Stimulated activated CD8-positive, alpha-beta memory T cell treated with anti-CD3 and anti-CD28 coated beads, Interleukin-4, amount 100 ng/mL, for 24 hours (primary cell): Measurements from ENCODE around the gene PCYOX1L.
"Not testable (repeated sequence)": the region's sequence is repeated elsewhere in the genome, so short reads cannot be mapped to it uniquely, and the experiment has no call there.

Source experiments
- DNase-seq: peaks from one replicate; pipeline ENCODE4 v3.0.0-alpha.2; 2020; ENCODE audit warnings: low read depth

Gene PCYOX1L

DNA sequence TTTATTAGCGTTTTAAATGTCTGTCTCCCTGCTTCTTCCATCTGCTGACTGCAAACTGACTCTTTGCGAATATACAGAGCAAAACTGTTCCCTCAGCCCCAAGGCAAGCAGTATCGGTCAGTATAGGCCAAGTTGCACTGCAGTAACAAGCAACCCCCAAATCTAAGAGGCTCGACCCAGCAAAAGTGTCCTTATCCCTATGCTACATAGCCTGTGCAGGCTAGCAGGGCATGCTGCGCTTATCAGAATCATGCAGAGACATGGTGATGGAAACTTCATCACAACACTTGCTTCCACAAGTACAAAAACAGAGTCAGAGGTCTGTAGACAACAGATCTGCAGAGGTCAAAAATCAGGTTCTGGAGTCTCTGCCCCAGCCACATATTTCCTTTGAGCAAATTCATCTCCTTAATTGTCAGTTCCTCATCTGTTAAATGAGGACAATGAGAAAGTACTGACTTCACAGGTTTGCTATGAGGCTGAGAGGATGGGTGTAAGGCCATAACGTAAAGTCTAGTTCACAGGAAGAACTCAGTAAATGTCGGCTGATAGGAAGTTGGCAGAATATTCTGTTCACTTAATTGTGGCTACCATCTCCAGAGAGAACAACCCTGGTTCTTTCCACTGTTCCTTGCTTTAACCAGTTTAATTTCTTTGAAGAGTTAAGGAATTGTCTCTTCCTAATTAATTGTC lies 30.8 kb downstream of the PCYOX1L start:
- no peak for DNase-seq

DNA sequence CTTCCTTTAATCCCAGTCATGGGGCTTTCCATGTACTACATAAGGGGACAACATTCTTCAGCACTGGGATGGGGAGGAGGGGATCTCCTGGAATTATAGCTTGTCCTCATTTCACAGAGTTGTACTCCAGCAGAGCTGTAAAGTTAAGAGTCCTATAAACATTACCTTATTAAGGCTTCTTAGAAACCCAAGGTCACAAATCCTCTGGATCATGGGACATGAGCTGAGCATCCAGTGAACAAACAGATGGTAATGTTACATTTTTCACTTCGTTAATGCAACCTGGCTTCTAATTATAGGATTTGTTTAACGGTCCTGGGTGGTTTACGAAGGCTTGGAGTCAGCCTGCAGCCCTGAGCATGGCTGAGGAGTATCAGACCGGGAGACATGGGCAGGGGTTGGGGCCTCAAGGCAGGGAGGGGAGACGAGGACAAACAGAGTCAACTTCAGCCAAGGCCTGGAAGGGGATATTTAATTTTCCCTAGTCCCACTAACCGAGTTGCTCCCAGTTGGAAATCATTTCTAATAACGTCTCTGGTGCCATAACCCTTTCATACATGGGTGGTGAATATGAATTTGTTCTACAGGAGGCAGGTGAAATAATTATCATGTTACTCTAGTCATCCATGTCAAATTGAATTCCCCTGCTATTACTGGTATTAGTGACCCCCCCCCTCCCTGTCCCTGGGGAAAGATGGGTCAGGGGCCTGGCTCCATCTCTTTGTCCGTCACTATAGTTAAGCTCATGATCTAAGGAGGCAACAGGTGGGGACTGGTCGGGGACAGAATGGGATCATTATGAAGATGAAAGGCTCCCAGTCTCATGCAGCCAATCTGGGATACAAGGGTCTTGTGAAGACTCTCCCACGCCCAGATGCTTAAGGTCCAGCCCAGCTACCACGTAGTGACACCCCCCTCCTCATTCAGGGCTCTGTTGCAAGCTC lies 32.0 kb downstream of the PCYOX1L start:
- no peak for DNase-seq

DNA sequence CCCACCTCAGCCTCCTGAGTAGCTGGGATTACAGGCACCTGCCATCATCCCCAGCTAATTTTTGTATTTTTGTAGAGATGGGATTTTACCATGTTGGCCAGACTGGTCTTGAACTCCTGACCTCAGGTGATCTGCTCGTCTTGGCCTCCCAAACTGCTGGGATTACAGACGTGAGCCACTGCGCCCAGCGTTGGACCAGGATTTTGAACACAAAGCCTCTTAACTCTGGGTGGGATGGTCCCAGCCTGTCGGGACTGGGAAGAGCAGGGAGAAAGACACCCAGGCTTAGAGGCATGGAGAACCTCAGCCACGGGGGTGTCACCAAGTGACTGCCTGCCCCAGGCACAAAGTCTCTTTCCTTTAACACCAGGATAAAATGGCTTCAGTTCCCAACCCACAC lies 33.2 kb downstream of the PCYOX1L start:
- not testable (repeated sequence) for DNase-seq

DNA sequence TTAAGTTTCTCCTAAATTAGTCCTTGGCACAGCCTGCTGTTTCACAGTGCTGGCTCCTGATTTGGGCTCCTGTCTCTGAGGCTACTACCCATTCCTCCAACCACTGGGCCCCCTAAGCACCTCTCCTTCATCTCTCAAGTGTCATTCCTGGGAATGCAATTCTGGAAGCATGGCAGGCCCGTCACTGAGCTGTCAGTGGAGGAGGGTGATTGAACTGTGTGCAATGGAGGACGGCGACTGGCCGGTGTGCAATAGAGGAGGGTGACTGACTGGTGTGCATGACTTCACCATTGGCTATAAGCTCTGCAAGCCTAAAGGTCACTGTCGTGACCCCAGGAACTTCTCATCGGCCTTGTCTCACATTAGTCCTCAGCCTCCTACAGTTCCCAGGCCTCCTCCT lies 33.7 kb downstream of the PCYOX1L start:
- no peak for DNase-seq

DNA sequence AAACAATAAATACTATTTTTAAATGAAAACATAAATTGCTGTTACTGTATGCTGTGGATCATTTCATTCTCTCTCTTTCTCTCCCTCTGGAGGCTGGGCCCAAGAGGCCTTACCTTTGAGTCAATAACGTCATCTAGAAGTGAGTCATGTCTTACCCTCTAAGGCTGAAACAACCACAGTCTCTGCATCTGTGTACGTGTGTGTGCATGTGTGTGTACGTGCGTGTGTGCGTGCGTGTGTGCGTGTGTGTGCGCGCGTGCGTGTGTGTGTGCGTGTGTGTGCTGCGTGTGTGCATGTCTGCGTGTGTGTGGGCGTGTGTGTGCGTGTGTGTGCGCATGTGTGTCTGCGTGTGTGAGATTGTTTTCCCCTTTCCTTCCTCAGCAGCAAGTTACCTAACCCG lies 34.9 kb downstream of the PCYOX1L start:
- no peak for DNase-seq

DNA sequence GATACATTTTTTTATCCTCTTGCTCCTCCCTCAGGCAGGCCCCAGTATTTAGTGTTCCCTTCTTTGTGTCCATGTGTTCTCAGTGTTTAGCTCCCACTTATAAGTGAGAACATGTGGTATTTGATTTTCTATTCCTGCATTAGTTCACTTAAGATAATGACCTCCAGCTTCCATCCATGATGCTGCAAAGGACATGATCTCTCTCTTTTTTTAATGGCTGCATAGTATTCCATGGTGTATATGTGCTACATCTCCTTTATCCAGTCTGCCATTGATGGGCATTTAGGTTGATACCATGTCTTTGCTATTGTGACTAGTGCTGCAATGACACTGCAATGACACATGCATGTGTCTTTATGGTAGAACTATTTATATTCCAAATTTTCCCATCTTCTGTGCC lies 37.1 kb downstream of the PCYOX1L start:
- DNase-seq: not testable (repeated sequence)

DNA sequence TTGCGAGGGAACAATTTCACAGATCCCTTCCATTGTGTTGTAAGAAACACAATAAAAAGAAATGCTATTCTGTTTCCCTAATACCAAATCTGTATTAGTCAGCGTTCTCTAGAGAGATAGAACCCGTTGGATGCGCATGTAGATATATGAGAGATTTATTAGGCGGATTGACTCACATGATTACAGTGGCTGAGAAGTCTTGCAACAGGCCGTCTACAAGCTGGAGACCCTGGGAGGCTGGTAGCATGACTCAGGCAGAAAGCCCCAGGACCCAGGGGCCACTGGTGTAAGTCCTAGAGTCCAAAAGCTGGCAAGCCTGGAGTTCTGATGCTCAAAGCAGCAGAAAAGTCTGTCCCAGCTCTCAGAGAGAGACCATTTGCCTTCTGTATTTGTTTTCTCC lies 39.7 kb downstream of the PCYOX1L start:
- no peak for DNase-seq

DNA sequence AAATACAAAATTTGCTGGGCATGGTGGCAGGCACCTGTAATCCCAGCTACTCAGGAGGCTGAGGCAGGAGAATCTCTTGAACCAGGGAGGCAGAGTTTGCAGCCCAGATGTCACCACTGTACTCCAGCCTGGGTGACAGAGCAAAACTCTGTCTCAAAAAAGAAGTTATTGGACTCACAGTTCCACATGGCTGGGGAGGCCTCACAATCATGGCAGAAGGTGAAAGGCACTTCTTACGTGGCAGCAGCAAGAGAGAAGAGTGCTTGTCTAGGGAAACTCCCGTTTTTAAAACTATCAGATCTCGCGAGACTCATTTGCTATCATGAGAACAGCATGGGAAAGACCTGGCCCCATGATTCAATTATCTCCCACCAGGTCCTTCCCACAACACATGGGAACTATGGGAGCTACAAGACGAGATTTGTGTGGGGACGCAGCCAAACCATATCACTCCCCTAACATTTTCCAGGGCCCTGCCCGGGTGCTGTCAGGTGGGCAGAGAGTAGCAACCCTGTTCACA lies 41.0 kb downstream of the PCYOX1L start:
- not testable (repeated sequence) for DNase-seq

DNA sequence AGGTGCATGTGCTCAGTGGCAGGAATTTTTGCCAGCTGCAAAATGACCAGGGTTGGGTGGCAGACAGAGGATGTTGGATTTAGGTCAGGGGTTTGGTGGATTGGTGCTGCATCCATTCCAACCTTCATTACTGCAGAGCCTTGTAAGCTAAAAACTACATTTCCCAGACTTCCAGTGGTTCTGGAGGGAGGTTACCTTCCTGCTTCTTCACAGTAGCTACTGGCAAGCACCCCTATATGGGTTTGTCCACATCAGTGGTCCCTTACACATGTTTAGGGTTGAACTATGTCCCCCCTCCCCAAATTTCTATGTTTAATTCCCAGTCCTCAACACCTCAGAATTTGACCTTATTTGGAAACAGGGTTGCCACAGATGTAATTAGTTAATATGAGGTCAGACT lies 41.9 kb downstream of the PCYOX1L start:
- DNase-seq: no peak

DNA sequence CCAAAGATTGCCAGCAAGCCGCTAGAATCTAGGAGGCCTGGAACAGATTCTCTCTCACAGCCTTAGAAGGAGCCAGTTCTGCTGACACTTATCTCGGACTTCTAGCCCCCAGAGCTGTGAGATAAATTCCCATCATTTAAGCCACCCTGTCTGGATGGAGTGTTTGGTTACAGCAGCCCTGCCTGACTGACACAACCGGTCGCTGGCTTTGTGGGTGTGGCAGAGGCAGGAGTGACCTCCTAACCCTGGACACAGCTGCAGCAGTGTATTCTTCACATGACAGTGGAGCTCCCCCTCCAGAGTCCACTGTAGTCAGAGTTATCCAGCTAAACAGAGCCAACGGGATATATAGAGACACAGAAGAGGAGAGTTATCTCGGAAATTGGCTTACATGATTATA lies 42.5 kb downstream of the PCYOX1L start:
- DNase-seq: no peak

DNA sequence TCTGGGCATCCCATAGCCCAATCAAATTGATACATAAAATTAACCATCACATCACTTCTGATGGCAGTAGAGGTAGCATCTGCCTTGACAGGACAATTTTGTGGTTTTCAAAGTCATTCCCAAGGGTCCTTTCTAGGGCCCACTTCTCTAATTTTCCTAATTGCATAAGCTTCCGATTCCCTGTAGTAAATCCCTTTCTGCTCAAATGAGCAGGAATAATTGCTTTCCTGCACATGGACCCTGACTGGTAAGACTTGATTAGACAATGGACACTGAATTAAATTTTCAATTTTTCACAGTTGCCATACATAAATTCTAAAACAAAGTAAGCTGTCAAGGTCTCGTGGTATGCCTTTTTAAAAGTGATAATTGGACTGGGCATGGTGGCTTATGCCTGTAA lies 43.2 kb downstream of the PCYOX1L start:
- DNase-seq: no peak

DNA sequence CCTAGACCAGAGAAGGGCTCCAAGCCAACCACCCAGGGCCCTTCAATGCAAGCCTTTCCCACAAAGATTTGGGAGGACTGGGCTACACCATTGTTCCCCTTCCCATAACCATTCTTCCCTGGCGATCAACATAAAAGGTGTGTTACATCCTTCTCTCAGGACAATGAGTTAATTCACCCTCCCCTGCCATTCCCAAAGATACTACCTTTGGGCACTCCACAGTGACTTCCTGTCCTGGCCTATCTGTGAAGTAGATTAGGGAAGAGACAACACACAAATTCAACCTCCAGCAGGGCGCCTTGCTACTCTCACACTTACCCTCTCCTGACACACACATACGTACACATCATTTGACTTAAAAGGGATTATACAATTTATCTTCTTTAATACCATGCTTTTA lies 44.4 kb downstream of the PCYOX1L start:
- DNase-seq: no peak

DNA sequence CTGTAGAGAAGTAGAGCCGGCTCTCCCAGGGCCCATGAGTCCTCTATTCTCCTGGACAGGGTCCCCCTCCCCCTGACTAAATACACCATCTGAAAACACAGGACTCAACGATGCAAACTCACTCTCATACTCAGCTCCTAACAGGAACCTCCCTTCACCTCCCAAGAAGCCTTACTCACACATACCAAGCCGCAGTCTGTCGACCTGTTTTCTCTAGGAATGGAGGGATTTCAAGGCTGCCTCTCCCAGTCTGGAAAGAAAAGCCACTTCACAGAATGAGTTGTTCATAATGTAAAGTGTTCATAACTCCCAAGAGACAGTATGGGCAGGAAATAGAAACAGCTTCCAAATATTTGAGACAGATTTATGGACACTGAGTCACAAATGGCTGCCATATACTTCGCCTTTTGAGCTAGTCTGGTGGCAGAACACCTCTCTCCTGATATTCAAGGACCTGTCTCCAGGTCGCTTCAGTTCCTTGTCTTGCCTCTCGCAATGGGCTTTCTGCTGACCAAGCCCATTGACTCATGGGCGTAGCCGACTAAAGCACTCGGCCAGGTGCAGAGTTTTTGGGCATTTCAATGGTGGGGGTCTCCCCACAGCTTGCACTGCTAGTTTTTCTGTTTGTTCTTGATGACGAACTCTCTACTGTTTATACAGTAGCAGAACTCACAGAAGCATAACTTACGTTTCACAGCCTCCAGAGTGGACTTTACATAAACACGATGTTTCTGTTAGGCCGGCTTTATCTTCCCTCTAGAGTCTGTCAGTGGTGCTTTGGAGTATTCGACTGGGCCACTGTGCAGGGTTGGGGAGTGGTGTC lies 46.3 kb downstream of the PCYOX1L start:
- no peak for DNase-seq

DNA sequence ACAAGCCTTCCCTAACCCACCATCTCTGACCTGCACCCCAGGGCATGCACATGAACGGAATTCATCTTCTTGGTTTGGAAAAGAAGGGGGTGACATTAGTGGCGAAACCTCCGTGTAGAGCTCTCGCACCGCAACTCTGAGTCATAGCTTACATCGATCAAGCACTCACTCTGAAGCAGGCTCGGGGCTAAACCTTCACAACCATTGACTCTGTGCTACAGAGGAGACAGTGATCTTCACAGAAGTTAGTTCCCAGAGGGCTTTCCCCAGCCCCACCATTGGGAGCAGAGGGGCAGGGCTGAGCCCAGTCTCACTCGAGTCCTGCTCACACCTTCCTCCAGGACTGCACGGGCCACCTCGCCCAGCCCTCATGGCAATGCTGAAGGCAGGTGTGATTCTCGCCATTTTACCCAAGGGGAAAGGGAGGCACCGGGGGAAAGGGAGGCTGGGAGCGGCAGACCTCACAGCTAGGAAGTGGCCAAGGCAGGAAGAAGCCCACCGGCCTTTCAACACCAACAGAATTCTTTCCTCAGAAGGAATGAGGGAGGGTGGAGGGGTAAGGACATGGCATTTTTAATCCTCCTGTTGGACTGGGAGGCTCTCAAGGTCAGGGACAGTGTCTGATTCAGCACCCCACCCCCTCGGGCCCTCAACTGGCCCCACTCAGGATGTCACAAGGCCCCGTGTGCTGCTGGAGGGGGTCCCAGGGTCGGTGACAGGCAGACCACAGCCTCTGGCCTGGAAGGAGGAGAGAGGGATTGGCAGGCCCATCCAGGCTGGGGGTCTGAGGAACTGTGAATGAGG lies 47.1 kb downstream of the PCYOX1L start:
- DNase-seq: no peak

DNA sequence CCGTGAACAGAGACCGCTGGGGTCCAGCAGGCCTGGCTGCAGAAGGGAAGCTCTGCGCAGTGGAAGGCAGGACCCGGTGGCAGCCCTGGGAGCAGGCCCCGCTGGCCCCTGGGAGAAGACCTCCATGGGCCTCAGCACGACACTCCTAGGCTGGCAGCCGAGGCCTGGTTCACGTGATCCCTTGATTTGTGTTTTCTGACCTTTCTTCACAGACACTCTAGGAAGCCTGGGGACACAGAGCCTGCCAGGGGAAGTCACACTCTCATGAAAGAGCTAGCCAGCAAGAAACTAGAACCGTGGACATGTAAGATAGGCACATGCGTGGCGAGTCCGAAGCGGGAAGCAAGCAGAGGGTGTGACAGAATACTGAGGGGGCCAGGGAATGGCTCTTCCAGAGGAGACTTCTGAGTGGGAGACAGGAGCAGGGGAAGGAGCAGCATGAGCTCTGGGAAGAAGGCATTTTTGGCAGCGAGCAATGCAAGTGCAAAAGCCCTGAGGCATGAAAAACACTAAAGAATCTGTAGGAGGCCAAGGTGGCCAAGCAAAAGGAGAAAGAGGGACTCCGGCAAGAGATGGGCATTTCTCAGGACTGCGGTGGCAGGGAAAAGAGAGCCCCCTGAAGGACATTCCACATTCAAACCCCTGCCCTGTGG lies 47.8 kb downstream of the PCYOX1L start:
- no peak for DNase-seq

DNA sequence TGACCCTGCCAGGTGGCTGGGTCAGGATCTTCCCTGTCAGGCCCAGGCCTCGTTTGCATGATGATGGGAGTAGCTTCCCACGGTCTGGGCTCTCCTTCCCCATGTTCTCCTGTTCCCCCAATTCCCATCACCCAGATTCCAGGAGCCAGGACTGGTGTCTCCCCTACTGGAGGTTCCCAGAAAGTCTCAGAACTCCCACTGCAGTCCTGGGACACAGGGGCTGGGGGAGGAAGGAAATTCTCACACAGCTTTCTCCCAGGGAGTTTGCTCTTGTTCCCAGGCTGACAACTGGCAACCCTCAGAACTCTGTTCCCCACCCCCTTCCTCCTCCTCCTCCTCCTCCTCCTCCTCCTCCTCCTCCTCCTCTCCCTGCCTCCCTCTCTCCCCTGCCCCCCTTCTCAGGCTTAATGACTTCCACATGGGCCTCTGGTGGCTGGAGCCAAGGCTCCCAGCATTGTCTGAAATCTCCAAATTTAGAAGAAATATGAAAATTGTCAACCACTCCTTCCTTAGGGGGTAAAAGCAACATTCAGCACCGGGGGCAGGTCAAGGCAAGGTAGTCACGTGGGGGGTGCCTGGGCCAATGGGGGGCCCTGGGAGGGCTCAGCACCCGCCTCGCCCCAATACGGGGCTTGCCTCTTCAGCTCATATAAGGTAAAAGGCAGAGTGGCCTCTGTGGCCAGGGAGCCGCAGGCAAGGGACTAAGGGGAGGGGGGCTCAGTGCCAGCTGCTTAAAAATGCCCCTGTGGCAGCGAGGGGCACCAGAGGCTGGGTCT lies 48.5 kb downstream of the PCYOX1L start:
- DNase-seq: no peak

DNA sequence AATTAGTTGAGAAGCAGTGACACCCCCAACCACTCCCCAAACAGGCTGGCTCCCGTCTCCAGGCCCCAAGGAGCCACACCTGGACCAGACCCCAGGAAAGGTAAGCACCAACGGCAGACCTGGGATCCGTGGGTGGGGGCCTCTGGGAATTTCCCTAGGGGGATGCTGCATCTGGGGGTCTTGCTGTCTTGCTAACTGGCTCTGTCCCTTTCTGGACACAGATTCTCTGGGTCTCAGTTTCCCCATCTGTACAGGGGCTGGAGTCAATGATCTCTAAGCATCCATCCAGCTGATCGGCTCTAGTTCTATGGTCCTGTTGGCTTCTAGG lies 49.1 kb downstream of the PCYOX1L start:
- no peak for DNase-seq

DNA sequence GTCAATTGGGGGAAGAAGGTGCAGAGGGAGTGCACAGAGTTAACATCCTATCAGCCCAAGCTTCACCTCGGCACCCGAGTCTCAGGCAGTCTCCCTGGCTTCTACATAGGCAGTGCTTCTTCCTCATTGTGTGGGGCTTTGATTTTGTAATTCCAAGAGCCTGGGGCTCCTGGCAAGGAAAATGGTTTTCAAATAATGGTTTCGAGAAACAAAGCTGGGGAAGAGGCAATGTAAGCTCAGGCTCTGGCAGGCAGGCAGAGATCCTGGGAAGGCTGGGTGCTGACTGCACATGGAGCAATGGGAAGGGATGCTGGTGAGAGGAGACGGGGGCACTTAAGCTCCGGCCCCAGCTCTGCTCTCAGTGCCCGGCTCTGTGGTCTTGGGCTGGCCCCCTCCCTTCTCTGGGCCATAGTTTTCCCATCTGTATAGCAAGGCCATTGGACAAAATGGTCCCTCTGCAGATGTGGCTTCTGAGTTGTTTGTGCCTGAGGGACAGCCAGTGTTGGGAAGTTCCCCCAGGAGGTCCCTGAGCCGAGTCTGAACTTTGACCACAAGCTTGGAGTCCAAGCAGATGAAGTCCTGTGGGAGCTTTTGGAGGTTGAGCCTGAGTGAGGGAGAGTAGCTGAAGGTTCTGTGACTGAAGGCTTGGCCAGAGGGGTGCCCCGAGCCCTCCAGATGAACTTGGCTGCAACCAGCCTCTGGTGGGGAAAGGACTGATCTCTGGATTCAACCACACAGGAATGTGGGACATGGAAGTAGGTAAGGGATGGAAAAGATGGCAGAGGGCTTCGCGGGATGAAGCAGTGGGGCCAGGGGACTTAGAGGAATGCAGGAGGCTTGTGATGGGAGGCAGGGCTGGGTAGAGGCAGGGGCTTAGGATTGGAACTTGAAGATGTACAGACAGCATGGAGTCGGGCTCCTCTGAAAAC lies 49.7 kb downstream of the PCYOX1L start:
- no peak for DNase-seq
